ENCODE data around the gene KLK11. TPM values are rescaled to one million over a fixed set of nuclear protein-coding genes. Genes with fewer than 3 reads are reported as not detected.
"Not testable (repeated sequence)": the region's sequence is repeated elsewhere in the genome, so short reads cannot be mapped to it uniquely, and the experiment has no call there.

The KLK11 gene
- polyA plus RNA-seq, 1 experiment = not detected

GRCh38 chr19:50994129-50994528, 32.3 kb downstream of the KLK11 start:
- CTCF ChIA-PET = interaction anchor here (0.9 kb wide), 1 partner anchor 23 kb away, joined by 3 read pairs; no protein-coding TSS in a partner anchor
- no peak for TF ChIP-seq CTCF (IDR thresholded peaks at IDR 0.05; ENCODE audit: low read depth, low read length)

GRCh38 chr19:50992666-50993035, 33.8 kb downstream of the KLK11 start:
- no peak for DNase-seq (ENCODE audit: low read depth, low spot score)
- ChIA-PET POLR2A (no interaction called here), CTCF (interaction anchor here (1.0 to 1.7 kb wide), 3 partner anchors 9 to 28 kb away, joined by 3 to 4 read pairs (median 3); no protein-coding TSS in a partner anchor)
- Histone ChIP-seq H3K9me3 (ENCODE audit: control insufficient read depth, insufficient read depth, low read length) (peaks cover 5% of the 10 kb centered on the region), H3K27ac (ENCODE audit: low read depth, low read length) (no peak overlapping the region), H3K4me3 (ENCODE audit: low read depth, low read length) (no peak overlapping the region), H3K27me3 (ENCODE audit: control insufficient read depth, insufficient read depth, low read length) (no peaks in the 10 kb centered on the region)
- no peak for TF ChIP-seq CTCF (IDR thresholded peaks at IDR 0.05; ENCODE audit: low read depth, low read length)

More at GRCh38 chr19:50994129-50994528, 32.3 kb downstream of the KLK11 start:
- Histone ChIP-seq H3K27ac (ENCODE audit: low read depth, low read length) (no peak overlapping the region), H3K27me3 (ENCODE audit: control insufficient read depth, insufficient read depth, low read length) (no peaks in the 10 kb centered on the region), H3K4me3 (ENCODE audit: low read depth, low read length) (no peak overlapping the region), H3K9me3 (ENCODE audit: control insufficient read depth, insufficient read depth, low read length) (peaks cover 5% of the 10 kb centered on the region)
- POLR2A ChIA-PET = no interaction called here
- no peak for DNase-seq (ENCODE audit: low read depth, low spot score)

- DNase-seq (ENCODE audit: low read depth, low spot score); CTCF ChIA-PET; H3K9me3 ChIP-seq (ENCODE audit: control insufficient read depth, insufficient read depth, low read length); H3K4me3 ChIP-seq (ENCODE audit: low read depth, low read length); H3K27ac ChIP-seq (ENCODE audit: low read depth, low read length); POLR2A ChIA-PET; H3K27me3 ChIP-seq (ENCODE audit: control insufficient read depth, insufficient read depth, low read length): not testable (repeated sequence)
These were observed 42.0 kb downstream of the KLK11 start for GRCh38 chr19:50984416-50984815.

GRCh38 chr19:50983625-50984292, 42.7 kb downstream of the KLK11 start, which contains the start of gene KLK7:
Gene KLK7 (minus strand): TSS chr19:50983917. CDS start chr19:50982399, 1,518 bp downstream.
- CTCF ChIA-PET = no interaction called here
- H3K27me3 ChIP-seq (ENCODE audit: control insufficient read depth, insufficient read depth, low read length) = no peaks in the 10 kb centered on the region
- DNase-seq (ENCODE audit: low read depth, low spot score) = no peak
- peaks cover 3% of the 10 kb centered on the region; the same call in 1 of the 2 replicates for H3K9me3 ChIP-seq (ENCODE audit: control insufficient read depth, insufficient read depth, low read length)
- no peak for TF ChIP-seq CTCF (IDR thresholded peaks at IDR 0.05; ENCODE audit: low read depth, low read length)
- no peak within 1 kb of the TSS for H3K27ac ChIP-seq (ENCODE audit: low read depth, low read length)
- POLR2A ChIA-PET = no interaction called here
- H3K4me3 ChIP-seq (ENCODE audit: low read depth, low read length) = no peak within 1 kb of the TSS

GRCh38 chr19:50982186-50982585, 44.2 kb downstream of the KLK11 start:
- no peak for TF ChIP-seq CTCF (IDR thresholded peaks at IDR 0.05; ENCODE audit: low read depth, low read length)
- POLR2A ChIA-PET = no interaction called here
- Histone ChIP-seq H3K9me3 (ENCODE audit: control insufficient read depth, insufficient read depth, low read length) (peaks cover 3% of the 10 kb centered on the region; the same call in 1 of the 2 replicates), H3K27ac (ENCODE audit: low read depth, low read length) (no peak overlapping the region), H3K4me3 (ENCODE audit: low read depth, low read length) (no peak overlapping the region), H3K27me3 (ENCODE audit: control insufficient read depth, insufficient read depth, low read length) (no peaks in the 10 kb centered on the region)
- CTCF ChIA-PET = no interaction called here
- no peak for DNase-seq (ENCODE audit: low read depth, low spot score)
